Activated CD4-positive, alpha-beta T cell treated with anti-CD3 and anti-CD28 coated beads, Interleukin-2, amount 10 ng/mL, durations not matched to agents 7 days and 5 days (primary cell): ENCODE measurements around the gene CHD9. TPM values are rescaled to one million over a fixed set of nuclear protein-coding genes. Genes with fewer than 3 reads are reported as not detected.
"Not testable (repeated sequence)": the region's sequence is repeated elsewhere in the genome, so short reads cannot be mapped to it uniquely, and the experiment has no call there.

Experiments used
- CTCF ChIA-PET: fragments of 350-600 bp; sonication (Branson Sonifier 250); formaldehyde crosslinking; loops from one replicate; lab custom pipeline; 2021; ENCODE audit warnings: antibody characterized with exemption; lab: Charles Lee
- POLR2A ChIA-PET: fragments of 350-600 bp; sonication (Branson Sonifier 250); formaldehyde crosslinking; loops from one replicate; lab custom pipeline; 2021; ENCODE audit warnings: antibody characterized with exemption; lab: Charles Lee
- DNase-seq: peaks from one replicate; pipeline ENCODE4 v3.0.0-alpha.2; 2020
- H3K27ac Mint-ChIP-seq: one replicate; pipeline ENCODE4 v1.8.0; 2021; ENCODE audit warnings: mild to moderate bottlenecking, moderate library complexity, mixed read lengths
- H3K27me3 Mint-ChIP-seq: one replicate; pipeline ENCODE4 v1.8.0; 2021; ENCODE audit warnings: mixed read lengths
- H3K36me3 Mint-ChIP-seq: one replicate; pipeline ENCODE4 v1.8.0; 2021; ENCODE audit warnings: low read depth, mixed read lengths
- H3K4me1 Mint-ChIP-seq: one replicate; pipeline ENCODE4 v1.8.0; 2021; ENCODE audit warnings: mixed read lengths
- H3K4me3 Mint-ChIP-seq: one replicate; pipeline ENCODE4 v1.8.0; 2021; ENCODE audit warnings: mild to moderate bottlenecking, moderate library complexity, mixed read lengths
- H3K9me3 Mint-ChIP-seq: one replicate; pipeline ENCODE4 v1.8.0; 2021; ENCODE audit warnings: mixed read lengths
- total RNA-seq, 2 experiments: library from RNA; stranded (reverse); gene quantifications; one replicate each; pipeline ENCODE4 v1.2.3, GENCODE V29; 2021

The CHD9 gene
- total RNA-seq, 2 experiments from 2014 or later, result 20.5 to 23.9 TPM

DNA sequence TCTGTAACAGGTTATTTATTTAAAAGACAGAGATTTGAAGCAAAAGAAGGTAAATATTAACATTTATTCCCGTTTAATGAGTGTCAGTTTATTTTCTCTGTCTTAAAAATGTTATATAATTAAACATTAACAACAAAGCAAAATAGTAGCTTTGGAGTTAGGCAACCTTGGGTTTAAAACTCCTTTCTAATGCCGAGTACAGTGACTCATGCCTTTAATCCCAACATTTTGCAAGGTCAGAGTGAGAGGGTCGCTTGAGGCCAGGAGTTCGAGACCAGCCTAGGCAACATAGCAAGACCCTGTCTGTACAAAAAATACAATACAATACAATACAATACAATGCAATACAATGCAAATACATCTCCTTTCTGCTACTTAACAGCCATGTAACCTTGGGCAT, 128.7 kb downstream of the CHD9 start:
- H3K4me1 Mint-ChIP-seq, result no peaks in the 10 kb centered on the region
- no peak overlapping the region for H3K27ac Mint-ChIP-seq
- no peak overlapping the region for H3K4me3 Mint-ChIP-seq
- peaks cover 22% of the 10 kb centered on the region for H3K36me3 Mint-ChIP-seq
- no peak for DNase-seq
- H3K27me3 Mint-ChIP-seq, result no peaks in the 10 kb centered on the region
- CTCF ChIA-PET, result no interaction called here
- POLR2A ChIA-PET, result no interaction called here
- H3K9me3 Mint-ChIP-seq, result peaks cover 29% of the 10 kb centered on the region

DNA sequence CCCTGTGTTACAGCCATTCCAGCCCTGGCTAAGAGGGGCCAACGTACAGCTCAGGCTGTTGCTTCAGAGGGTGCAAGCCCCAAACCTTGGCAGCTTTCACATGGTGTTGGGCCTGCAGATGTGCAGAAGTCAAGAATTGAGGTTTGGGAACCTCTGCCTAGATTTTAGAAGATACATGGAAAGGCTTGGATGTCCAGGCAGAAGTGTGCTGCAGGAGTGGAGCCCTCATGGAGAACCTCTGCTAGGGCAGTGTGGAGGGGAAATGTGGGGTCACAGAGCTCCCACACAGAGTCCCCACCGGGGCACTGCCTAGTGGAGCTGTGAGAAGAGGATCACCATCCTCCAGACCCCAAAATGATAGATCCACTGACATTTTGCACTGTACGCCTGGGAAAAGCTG, 130.9 kb downstream of the CHD9 start:
- DNase-seq, CTCF ChIA-PET, H3K27me3 Mint-ChIP-seq, H3K27ac Mint-ChIP-seq, POLR2A ChIA-PET, H3K4me1 Mint-ChIP-seq, H3K4me3 Mint-ChIP-seq: not testable (repeated sequence)
- peaks cover 22% of the 10 kb centered on the region for H3K36me3 Mint-ChIP-seq
- peaks cover 29% of the 10 kb centered on the region for H3K9me3 Mint-ChIP-seq

DNA sequence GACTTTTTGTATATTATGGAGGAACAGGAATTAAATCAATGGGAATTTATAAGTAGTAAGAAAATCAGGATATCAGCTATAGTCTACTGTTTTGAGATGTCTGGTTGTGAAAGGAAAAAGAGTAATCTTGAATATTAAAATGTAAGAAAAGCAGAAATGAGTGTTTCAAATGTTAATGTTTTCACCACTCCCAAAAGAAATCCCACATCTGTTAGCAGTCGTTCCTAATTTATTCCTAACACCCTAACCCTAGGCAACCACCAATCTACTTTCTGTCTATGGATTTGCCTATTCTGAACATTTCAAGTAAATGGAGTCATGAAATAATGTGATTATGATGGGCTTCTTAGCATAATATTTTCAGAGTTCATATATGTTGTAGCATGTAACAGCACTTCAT, 133.0 kb downstream of the CHD9 start:
- H3K4me1 Mint-ChIP-seq, result no peaks in the 10 kb centered on the region
- no peak for DNase-seq
- H3K27me3 Mint-ChIP-seq, result no peaks in the 10 kb centered on the region
- H3K27ac Mint-ChIP-seq, result no peak overlapping the region
- CTCF ChIA-PET, result interaction anchor here (0.6 kb wide), 1 partner anchor 552 kb away, joined by 6 read pairs; no protein-coding TSS in a partner anchor
- no peak overlapping the region for H3K4me3 Mint-ChIP-seq
- H3K9me3 Mint-ChIP-seq, result peaks cover 29% of the 10 kb centered on the region
- H3K36me3 Mint-ChIP-seq, result peaks cover 22% of the 10 kb centered on the region
- POLR2A ChIA-PET, result no interaction called here

GRCh38 chr16:53191413-53191812, 136.6 kb downstream of the CHD9 start:
- Mint-ChIP-seq H3K4me1 (no peaks in the 10 kb centered on the region), H3K27me3 (no peaks in the 10 kb centered on the region), H3K9me3 (peaks cover 11% of the 10 kb centered on the region), H3K36me3 (peaks cover 5% of the 10 kb centered on the region), H3K27ac (no peak overlapping the region), H3K4me3 (no peak overlapping the region)
- CTCF ChIA-PET, result interaction anchor here (0.6 kb wide), 1 partner anchor 53 kb away, joined by 3 read pairs; no protein-coding TSS in a partner anchor
- POLR2A ChIA-PET, result no interaction called here
- DNase-seq, result no peak

GRCh38 chr16:53198933-53199332, 144.1 kb downstream of the CHD9 start:
- DNase-seq, result no peak
- Mint-ChIP-seq H3K4me1 (no peaks in the 10 kb centered on the region), H3K27ac (no peak overlapping the region), H3K36me3 (peaks cover 12% of the 10 kb centered on the region), H3K27me3 (no peaks in the 10 kb centered on the region), H3K9me3 (peaks cover 5% of the 10 kb centered on the region), H3K4me3 (no peak overlapping the region)
- POLR2A ChIA-PET, result no interaction called here
- CTCF ChIA-PET, result no interaction called here

- H3K27ac Mint-ChIP-seq, result no peak overlapping the region
- H3K9me3 Mint-ChIP-seq, result peaks cover 5% of the 10 kb centered on the region
- no peak for DNase-seq
- H3K27me3 Mint-ChIP-seq, result no peaks in the 10 kb centered on the region
- POLR2A ChIA-PET, result no interaction called here
- no peak overlapping the region for H3K4me3 Mint-ChIP-seq
- peaks cover 12% of the 10 kb centered on the region for H3K36me3 Mint-ChIP-seq
- no peaks in the 10 kb centered on the region for H3K4me1 Mint-ChIP-seq
- CTCF ChIA-PET, result no interaction called here
Observed at GRCh38 chr16:53201900-53202299, 147.1 kb downstream of the CHD9 start.

DNA sequence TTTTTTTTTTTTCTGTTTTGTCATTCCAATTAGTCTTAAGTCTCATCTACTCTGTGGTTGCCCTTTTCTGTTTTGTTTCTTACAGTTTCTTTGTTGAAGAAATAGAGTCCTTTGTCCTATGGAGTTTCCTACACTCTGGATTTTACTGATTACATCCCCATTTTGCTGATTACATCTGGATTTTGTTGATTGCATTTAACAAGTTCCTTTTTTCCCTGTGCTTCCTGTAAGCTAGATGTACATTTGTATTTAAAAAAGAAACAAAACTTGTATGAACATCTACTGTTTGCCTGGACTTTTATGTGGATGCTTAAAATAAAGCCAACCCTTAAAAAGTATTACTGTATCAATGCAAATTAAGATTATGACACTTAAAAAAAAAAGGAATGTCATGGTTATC, 147.6 kb downstream of the CHD9 start:
- no peak for DNase-seq
- POLR2A ChIA-PET, result no interaction called here
- peaks cover 12% of the 10 kb centered on the region for H3K36me3 Mint-ChIP-seq
- H3K4me3 Mint-ChIP-seq, result no peak overlapping the region
- CTCF ChIA-PET, result no interaction called here
- H3K27me3 Mint-ChIP-seq, result no peaks in the 10 kb centered on the region
- peaks cover 5% of the 10 kb centered on the region for H3K9me3 Mint-ChIP-seq
- H3K27ac Mint-ChIP-seq, result no peak overlapping the region
- no peaks in the 10 kb centered on the region for H3K4me1 Mint-ChIP-seq

DNA sequence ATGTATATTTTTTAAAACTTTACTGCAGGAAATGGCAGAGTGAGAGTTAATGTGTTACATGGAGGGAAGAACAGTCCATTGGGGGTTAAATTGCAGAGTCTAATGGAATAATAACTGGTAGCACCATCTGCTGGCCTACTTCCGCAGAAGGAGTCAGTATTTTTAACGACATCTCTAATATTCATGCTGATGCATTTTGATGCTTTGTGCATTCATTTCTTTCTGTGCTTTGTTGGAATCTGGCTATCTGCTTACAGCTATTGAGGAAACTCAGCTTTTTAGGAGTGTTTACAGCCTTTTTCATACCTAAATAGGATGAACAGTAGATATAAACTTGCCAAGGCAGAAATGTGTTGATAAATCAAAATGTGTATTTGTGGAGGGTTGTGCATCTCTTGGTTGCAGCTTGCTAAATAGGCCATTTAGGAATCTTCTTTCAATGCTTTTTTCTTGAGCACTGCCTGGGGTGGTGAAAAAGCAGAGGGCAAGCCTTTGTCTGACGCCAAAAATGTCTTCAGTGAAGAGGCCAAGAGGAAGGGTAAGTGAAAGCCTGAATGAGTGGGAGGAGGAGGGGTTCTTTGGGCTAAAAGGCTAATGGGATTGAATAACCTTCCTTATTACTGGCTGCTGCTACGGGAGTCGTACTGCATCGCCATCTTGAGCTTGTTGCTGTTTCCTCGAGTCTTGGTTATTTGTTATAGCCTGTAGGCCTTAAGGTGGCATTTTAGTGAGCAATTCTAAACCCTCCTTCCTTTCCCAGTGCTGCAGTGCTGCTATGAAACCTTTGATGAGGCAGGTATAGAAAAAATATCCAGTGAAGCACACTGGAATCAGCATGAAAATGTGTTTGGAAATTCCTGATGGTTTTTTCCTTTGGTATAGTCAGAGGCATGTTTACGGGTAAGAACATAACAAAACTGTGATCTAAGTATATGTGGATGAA, 153.3 kb downstream of the CHD9 start:
- Mint-ChIP-seq H3K27ac (peak overlapping the region; percentile 90), H3K4me1 (peaks cover 19% of the 10 kb centered on the region), H3K9me3 (no peaks in the 10 kb centered on the region), H3K4me3 (peak overlapping the region; percentile 69), H3K36me3 (peaks cover 6% of the 10 kb centered on the region), H3K27me3 (no peaks in the 10 kb centered on the region)
- CTCF ChIA-PET, result interaction anchor here (0.7 kb wide), 2 partner anchors 8 to 124 kb away, joined by 3 read pairs; no protein-coding TSS in a partner anchor
- POLR2A ChIA-PET, result no interaction called here
- peak; percentile 25 for DNase-seq

DNA sequence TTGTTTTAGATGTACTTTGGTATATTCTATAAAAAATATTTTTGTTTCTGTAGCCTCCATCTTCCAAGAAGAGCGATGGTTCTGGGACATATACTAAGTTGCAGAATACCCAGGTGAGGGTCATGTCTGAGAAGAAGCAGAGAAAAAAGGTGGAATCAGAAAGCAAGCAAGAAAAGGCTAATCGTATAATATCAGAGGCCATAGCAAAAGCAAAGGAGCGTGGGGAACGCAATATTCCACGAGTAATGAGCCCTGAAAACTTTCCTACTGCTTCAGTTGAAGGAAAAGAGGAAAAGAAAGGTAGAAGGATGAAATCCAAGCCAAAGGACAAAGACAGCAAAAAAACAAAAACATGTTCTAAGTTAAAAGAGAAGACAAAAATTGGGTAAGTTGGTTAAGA, 154.6 kb downstream of the CHD9 start:
- H3K4me1 Mint-ChIP-seq, result peaks cover 21% of the 10 kb centered on the region
- no peaks in the 10 kb centered on the region for H3K9me3 Mint-ChIP-seq
- ChIA-PET POLR2A (no interaction called here), CTCF (no interaction called here)
- peaks cover 3% of the 10 kb centered on the region for H3K36me3 Mint-ChIP-seq
- no peak for DNase-seq
- H3K27ac Mint-ChIP-seq, result peak overlapping the region; percentile 69
- H3K4me3 Mint-ChIP-seq, result peak overlapping the region; percentile 70
- H3K27me3 Mint-ChIP-seq, result no peaks in the 10 kb centered on the region

DNA sequence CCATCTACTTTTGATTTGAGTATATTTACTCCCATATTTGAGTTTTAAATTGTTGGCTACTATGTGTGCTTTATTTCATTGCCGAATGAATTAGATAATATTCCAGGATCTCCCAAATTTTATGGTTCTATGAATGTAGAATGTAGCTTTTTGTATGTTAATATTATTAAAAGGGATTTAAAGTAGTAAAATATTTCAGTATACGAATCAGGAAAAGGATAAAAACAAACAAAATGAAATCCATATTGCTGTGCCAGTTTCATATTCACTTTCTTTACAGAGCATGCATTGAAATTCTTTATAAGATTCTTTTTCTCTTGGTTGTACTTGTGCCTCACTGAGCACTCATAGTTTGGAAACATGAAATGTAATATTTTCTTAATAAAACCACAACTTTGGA, 155.1 kb downstream of the CHD9 start:
- CTCF ChIA-PET, result no interaction called here
- Mint-ChIP-seq H3K27ac (peak overlapping the region; percentile 66), H3K27me3 (no peaks in the 10 kb centered on the region), H3K9me3 (no peaks in the 10 kb centered on the region), H3K36me3 (peaks cover 3% of the 10 kb centered on the region), H3K4me1 (peaks cover 21% of the 10 kb centered on the region), H3K4me3 (peak overlapping the region; percentile 70)
- POLR2A ChIA-PET, result no interaction called here
- no peak for DNase-seq

GRCh38 chr16:53211253-53211652, 156.5 kb downstream of the CHD9 start:
- Mint-ChIP-seq H3K27me3 (no peaks in the 10 kb centered on the region), H3K4me3 (no peak overlapping the region), H3K27ac (no peak overlapping the region), H3K36me3 (peaks cover 3% of the 10 kb centered on the region), H3K9me3 (no peaks in the 10 kb centered on the region), H3K4me1 (peaks cover 21% of the 10 kb centered on the region)
- POLR2A ChIA-PET, result no interaction called here
- DNase-seq, result no peak
- CTCF ChIA-PET, result no interaction called here

DNA sequence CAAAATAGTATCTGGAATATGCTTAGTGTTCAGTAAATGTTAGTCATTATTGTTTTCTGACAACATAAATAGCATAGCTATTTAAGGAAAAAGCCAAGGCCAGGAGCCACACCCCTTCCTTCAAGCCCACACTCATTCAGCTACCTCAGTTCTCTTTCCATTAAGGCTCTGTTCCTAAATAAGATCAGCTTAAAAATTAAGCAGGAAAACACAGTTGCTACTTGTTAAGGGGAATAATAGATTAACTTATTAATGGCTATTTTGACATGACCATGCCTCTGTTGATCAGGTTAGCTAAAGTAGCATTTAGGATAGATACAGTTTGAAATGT, 158.1 kb downstream of the CHD9 start:
- Mint-ChIP-seq H3K4me3 (no peak overlapping the region), H3K27me3 (no peaks in the 10 kb centered on the region), H3K27ac (no peak overlapping the region), H3K36me3 (peaks cover 3% of the 10 kb centered on the region), H3K9me3 (no peaks in the 10 kb centered on the region), H3K4me1 (peaks cover 21% of the 10 kb centered on the region)
- DNase-seq, result no peak
- POLR2A ChIA-PET, result no interaction called here
- CTCF ChIA-PET, result interaction anchor here (0.5 kb wide), 1 partner anchor 15 kb away, joined by 3 read pairs; no protein-coding TSS in a partner anchor

GRCh38 chr16:53213542-53213941, 158.8 kb downstream of the CHD9 start:
- Mint-ChIP-seq H3K4me3 (no peak overlapping the region), H3K36me3 (peaks cover 3% of the 10 kb centered on the region), H3K27ac (no peak overlapping the region), H3K4me1 (peaks cover 14% of the 10 kb centered on the region), H3K9me3 (no peaks in the 10 kb centered on the region), H3K27me3 (no peaks in the 10 kb centered on the region)
- no peak for DNase-seq
- POLR2A ChIA-PET, result no interaction called here
- CTCF ChIA-PET, result no interaction called here
